ENCODE data around the gene COX4I1. TPM values are rescaled to one million over a fixed set of nuclear protein-coding genes. Genes with fewer than 3 reads are reported as not detected.

Gene COX4I1
- polyA plus RNA-seq, 3 donors = 342 to 452 (median 397) TPM

- DNase-seq = no peak
These were observed 40.4 kb upstream of the COX4I1 start for GRCh38 chr16:85759136-85759535.

GRCh38 chr16:85759631-85760419 lies 39.7 kb upstream of the COX4I1 start:
- no peak for DNase-seq

- DNase-seq = no peak
These were observed 37.6 kb upstream of the COX4I1 start for GRCh38 chr16:85761861-85762260.

GRCh38 chr16:85762970-85763369 lies 36.5 kb upstream of the COX4I1 start:
- DNase-seq = no peak

- no peak for DNase-seq
These were observed 35.9 kb upstream of the COX4I1 start for GRCh38 chr16:85763616-85764015.

GRCh38 chr16:85765211-85765610 lies 34.3 kb upstream of the COX4I1 start:
- no peak for DNase-seq

GRCh38 chr16:85765767-85766166 lies 33.7 kb upstream of the COX4I1 start:
- no peak for DNase-seq

- DNase-seq = no peak
These were observed 32.0 kb upstream of the COX4I1 start for GRCh38 chr16:85767531-85767930.

- DNase-seq = no peak
These were observed 31.3 kb upstream of the COX4I1 start for GRCh38 chr16:85768199-85768598.

GRCh38 chr16:85770741-85771140 lies 28.8 kb upstream of the COX4I1 start:
- no peak for DNase-seq

GRCh38 chr16:85773044-85773443 lies 26.5 kb upstream of the COX4I1 start:
- no peak for DNase-seq

GRCh38 chr16:85774136-85774535 lies 25.4 kb upstream of the COX4I1 start:
- no peak for DNase-seq

GRCh38 chr16:85774811-85775210 lies 24.7 kb upstream of the COX4I1 start:
- DNase-seq = no peak

GRCh38 chr16:85777583-85778310 lies 21.7 kb upstream of the COX4I1 start:
- DNase-seq = no peak

GRCh38 chr16:85778873-85779272 lies 20.6 kb upstream of the COX4I1 start:
- no peak for DNase-seq

- no peak for DNase-seq
These were observed 19.2 kb upstream of the COX4I1 start for GRCh38 chr16:85780281-85780680.

GRCh38 chr16:85781156-85781555 lies 18.3 kb upstream of the COX4I1 start:
- no peak for DNase-seq

- DNase-seq = no peak
These were observed 17.7 kb upstream of the COX4I1 start for GRCh38 chr16:85781695-85782370.

- no peak for DNase-seq
These were observed 17.0 kb upstream of the COX4I1 start for GRCh38 chr16:85782451-85782850.

GRCh38 chr16:85783441-85783840 lies 16.1 kb upstream of the COX4I1 start:
- DNase-seq = no peak

- DNase-seq = no peak
These were observed 14.7 kb upstream of the COX4I1 start for GRCh38 chr16:85784813-85785212.

GRCh38 chr16:85785927-85786326 lies 13.6 kb upstream of the COX4I1 start:
- DNase-seq = no peak

GRCh38 chr16:85788819-85789218 lies 10.7 kb upstream of the COX4I1 start:
- no peak for DNase-seq
